Duodenal mucosa (tissue), 2 donors: ENCODE measurements around the gene TAAR1.
"Not testable (repeated sequence)": the region's sequence is repeated elsewhere in the genome, so short reads cannot be mapped to it uniquely, and the experiment has no call there.

ENCODE experiments used
- H3K27ac ChIP-seq: one replicate; pipeline ENCODE4 v1.7.0; 2013; ENCODE audit warnings: low read depth, low read length
- H3K27me3 ChIP-seq, 2 donors: one replicate each; pipeline ENCODE4 v1.7.0; 2013; ENCODE audit warnings: low read length in 2 of 2, control low read depth in 1 of 2; ENCODE audit not compliant: insufficient read depth in 2 of 2, control insufficient read depth in 1 of 2
- H3K36me3 ChIP-seq, 2 donors: one replicate each; pipeline ENCODE4 v1.7.0; 2013; ENCODE audit warnings: low read length in 2 of 2, control low read depth in 1 of 2; ENCODE audit not compliant: insufficient read depth in 2 of 2, control insufficient read depth in 1 of 2
- H3K4me1 ChIP-seq, 2 donors: one replicate each; pipeline ENCODE4 v1.7.0; 2013; ENCODE audit warnings: low read length in 2 of 2, control low read depth in 1 of 2; ENCODE audit not compliant: insufficient read depth in 2 of 2, control insufficient read depth in 1 of 2
- H3K4me3 ChIP-seq, 2 donors: one replicate each; pipeline ENCODE4 v1.7.0; 2013; ENCODE audit warnings: low read length in 2 of 2, low read depth in 1 of 2
- H3K9ac ChIP-seq, 2 donors: one replicate each; pipeline ENCODE4 v1.7.0; 2013; ENCODE audit warnings: low read length in 2 of 2, low read depth in 1 of 2
- H3K9me3 ChIP-seq, 2 donors: one replicate each; pipeline ENCODE4 v1.7.0; 2013; ENCODE audit warnings: low read length in 2 of 2, control low read depth in 1 of 2; ENCODE audit not compliant: control insufficient read depth in 1 of 2

TAAR1 gene

DNA sequence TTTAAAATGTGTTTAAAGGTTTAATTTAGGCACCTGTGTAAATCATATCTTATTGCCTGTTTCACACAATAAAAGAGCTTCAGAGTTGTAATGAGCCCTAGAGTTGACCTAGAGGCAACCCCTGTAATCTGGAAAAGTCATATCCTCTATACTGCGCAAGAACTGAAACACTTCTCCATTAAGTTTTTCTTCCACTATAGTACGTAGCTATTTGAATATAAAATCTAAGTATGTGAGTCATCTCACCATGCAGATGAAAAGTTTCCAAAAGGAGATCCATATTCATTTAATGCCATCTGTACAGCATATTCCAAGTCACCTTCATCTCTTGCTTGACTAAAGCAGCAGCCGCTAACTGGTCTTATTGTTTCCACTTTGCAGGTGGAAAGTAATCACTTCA is 26.0 kb upstream of the TAAR1 start:
- Histone ChIP-seq H3K9ac (no peak overlapping the region), H3K36me3 (peaks cover 11 to 27% of the 10 kb centered on the region in 2 donors), H3K4me1 (peaks cover 0 to 6% of the 10 kb centered on the region in 2 donors), H3K27me3 (no peaks in the 10 kb centered on the region), H3K4me3 (no peak overlapping the region), H3K9me3 (no peaks in the 10 kb centered on the region), H3K27ac (no peak overlapping the region)

DNA sequence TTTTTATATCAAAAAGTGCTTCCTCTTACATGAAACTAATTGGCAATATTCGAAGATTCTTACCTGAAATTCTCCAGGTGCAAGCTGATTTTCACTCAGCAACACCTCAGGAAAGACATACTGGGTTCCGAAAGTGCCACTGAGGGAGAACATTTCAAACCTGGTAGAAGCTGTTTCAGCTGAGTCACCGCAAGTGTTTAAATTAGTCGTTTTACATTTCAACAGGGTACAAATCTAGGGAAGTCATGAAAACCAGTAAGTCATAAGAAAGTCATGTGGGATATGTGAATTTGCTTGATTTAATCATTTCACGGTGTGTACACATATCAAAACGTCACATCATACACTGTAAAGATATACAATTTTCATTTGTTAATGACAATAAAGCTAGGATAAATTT is 25.3 kb upstream of the TAAR1 start:
- Histone ChIP-seq H3K4me1 (peaks cover 0 to 6% of the 10 kb centered on the region in 2 donors), H3K36me3 (peaks cover 11 to 27% of the 10 kb centered on the region in 2 donors), H3K27me3 (no peaks in the 10 kb centered on the region), H3K27ac (no peak overlapping the region), H3K4me3 (no peak overlapping the region), H3K9ac (no peak overlapping the region), H3K9me3 (no peaks in the 10 kb centered on the region)

- Histone ChIP-seq H3K36me3 (peaks cover 11 to 27% of the 10 kb centered on the region in 2 donors), H3K4me1 (peaks cover 0 to 6% of the 10 kb centered on the region in 2 donors), H3K9ac (no peak overlapping the region), H3K4me3 (no peak overlapping the region), H3K9me3 (no peaks in the 10 kb centered on the region), H3K27ac (no peak overlapping the region), H3K27me3 (no peaks in the 10 kb centered on the region)
Observed at GRCh38 chr6:132683543-132683942, 24.6 kb upstream of the TAAR1 start.

DNA sequence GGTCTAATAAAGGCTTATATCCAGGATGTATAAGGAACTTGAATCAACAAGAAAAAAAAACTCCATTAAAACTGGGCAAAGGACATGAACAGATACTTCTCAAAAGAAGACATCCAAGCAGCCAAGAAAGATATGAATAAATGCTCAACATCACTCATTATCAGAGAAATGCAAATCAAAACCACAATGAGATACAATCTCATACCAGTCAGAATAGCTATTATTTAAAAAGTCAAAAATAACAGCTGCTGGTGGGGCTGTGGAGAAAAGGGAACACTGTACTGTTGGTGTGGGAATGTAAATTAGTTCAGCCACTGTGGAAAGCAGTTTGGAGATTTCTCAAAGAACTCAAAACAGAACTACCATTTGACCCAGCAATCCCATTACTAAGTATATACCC is 20.1 kb upstream of the TAAR1 start:
- not testable (repeated sequence) for H3K27me3 ChIP-seq, H3K4me3 ChIP-seq, H3K9ac ChIP-seq, H3K27ac ChIP-seq, H3K9me3 ChIP-seq, H3K4me1 ChIP-seq
- peaks cover 5 to 25% of the 10 kb centered on the region in 2 donors for H3K36me3 ChIP-seq

GRCh38 chr6:132675749-132676148 is 16.8 kb upstream of the TAAR1 start:
- Histone ChIP-seq H3K27me3 (no peaks in the 10 kb centered on the region), H3K4me3 (no peak overlapping the region), H3K9ac (no peak overlapping the region), H3K27ac (no peak overlapping the region), H3K36me3 (no peaks in the 10 kb centered on the region), H3K9me3 (no peaks in the 10 kb centered on the region), H3K4me1 (peaks cover 20 to 29% of the 10 kb centered on the region in 2 donors)

DNA sequence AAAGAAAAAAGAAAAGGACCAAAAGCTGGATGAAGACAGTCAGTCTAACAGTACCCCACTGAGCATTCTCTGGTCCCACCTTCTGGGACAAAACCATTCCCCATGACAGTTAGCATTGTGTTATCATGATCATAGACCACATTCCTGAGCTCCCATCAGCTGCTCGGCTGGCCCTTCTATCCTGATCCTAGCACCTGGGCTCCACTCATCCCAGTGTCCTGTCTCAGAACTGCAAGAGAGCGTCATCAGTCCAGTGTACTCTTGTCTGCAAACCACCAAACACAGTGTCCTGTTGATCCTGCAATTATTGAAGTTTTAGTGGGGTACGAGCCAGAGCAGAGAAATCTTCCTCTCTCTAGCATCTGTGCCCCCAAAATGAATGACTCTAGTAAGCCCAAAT is 16.0 kb upstream of the TAAR1 start:
- Histone ChIP-seq H3K36me3 (no peaks in the 10 kb centered on the region), H3K27ac (no peak overlapping the region)

DNA sequence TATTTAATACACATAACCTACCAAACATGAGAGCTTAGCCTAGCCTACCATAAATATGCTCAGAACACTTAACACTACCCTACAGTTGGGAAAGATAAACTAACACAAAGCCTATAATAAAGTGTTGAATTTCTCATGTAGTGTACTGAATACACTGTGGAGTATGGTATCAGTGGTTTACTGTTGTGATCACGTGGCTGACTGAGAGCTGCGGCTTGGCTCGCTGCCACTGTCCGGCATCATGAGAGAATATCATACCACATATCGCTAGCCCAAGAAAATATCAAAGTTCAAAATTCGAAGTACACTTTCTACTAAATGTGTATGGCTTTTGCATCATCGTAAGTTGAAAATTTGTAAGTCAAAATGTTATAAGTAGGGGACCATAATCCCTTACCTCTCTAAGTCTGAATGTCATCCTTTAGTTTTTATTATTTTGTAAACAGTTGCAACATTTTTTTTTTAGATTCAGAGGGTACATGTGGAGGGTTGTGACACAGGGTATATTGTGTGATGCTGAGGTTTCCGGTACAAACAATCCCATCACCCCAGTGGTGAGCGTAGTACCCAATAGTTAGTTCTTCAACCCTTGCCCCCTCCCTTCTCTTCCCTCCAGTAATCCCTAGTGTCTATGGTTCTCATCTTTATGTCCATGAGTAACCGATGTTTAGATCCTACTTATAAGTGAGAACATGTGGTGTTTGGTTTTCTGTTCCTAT is 14.6 kb upstream of the TAAR1 start:
- Histone ChIP-seq H3K36me3 (no peaks in the 10 kb centered on the region), H3K27ac (no peak overlapping the region), H3K4me1 (peaks cover 23 to 36% of the 10 kb centered on the region in 2 donors), H3K9ac (no peak overlapping the region), H3K27me3 (no peaks in the 10 kb centered on the region), H3K4me3 (no peak overlapping the region), H3K9me3 (no peaks in the 10 kb centered on the region)

More for the DNA sequence above, 16.0 kb upstream of the TAAR1 start:
- Histone ChIP-seq H3K9ac (no peak overlapping the region), H3K9me3 (no peaks in the 10 kb centered on the region), H3K4me3 (no peak overlapping the region), H3K4me1 (peaks cover 21 to 32% of the 10 kb centered on the region in 2 donors), H3K27me3 (no peaks in the 10 kb centered on the region)

DNA sequence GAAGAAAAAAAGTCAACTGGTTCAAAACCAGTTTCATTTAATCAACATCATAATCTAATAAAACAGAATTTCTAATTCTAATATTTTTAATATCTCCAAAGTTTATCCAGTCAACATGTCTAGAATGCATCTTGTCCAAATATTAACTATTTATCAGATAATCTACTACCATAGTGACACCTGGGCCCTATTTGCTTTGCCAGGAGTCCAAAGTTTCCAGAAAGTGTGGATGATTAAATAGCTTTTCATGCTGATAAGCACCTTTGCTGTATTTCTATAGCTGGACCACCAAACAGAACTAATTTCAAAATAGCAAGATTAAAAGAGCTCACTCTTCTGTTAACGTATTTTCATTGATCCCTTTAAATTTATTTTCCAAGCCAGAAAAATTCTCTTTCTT is 12.3 kb upstream of the TAAR1 start:
- H3K27ac ChIP-seq = no peak overlapping the region
- no peaks in the 10 kb centered on the region for H3K36me3 ChIP-seq
- H3K4me3 ChIP-seq = peak overlapping the region in 1 of 2 donors; percentile 6
- H3K27me3 ChIP-seq = no peaks in the 10 kb centered on the region
- H3K4me1 ChIP-seq = peaks cover 23 to 36% of the 10 kb centered on the region in 2 donors
- no peaks in the 10 kb centered on the region for H3K9me3 ChIP-seq
- no peak overlapping the region for H3K9ac ChIP-seq

DNA sequence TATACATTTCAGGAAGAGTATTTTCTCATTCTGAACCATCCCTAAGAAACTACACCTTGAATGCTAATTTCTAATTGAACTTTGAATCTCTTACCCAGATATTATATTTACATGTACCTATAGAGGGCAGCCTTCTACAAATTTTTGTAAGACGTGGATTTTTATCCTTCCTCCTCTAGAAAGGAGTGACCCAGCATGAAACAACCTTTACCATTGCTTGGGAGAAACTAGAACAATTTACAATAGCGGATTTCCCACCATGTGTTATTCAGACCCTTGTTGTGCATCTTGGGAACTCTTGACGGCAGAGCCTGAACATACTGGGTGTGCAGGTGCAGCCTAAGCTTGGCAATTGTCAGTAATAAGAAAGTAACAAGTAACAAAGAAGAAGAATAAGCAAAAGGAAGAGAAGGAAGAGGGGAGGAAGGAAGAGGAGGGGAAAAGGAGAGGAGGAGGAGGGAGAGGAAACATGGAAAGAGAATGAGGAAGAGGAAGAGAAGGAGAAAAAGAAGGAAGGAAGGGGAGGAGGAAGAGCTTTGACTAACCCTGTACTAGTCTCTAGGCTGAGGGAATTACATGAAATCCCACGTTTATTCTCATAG is 10.8 kb upstream of the TAAR1 start:
- H3K4me1 ChIP-seq = peaks cover 23 to 30% of the 10 kb centered on the region in 2 donors
- H3K36me3 ChIP-seq = no peaks in the 10 kb centered on the region
- peaks cover 0 to under 1% of the 10 kb centered on the region in 2 donors for H3K9me3 ChIP-seq
- no peak overlapping the region for H3K9ac ChIP-seq
- H3K27ac ChIP-seq = no peak overlapping the region
- H3K4me3 ChIP-seq = peak overlapping the region in 1 of 2 donors; percentile 37
- no peaks in the 10 kb centered on the region for H3K27me3 ChIP-seq

- Histone ChIP-seq H3K27me3 (no peaks in the 10 kb centered on the region), H3K4me3 (no peak overlapping the region), H3K27ac (no peak overlapping the region), H3K36me3 (no peaks in the 10 kb centered on the region), H3K9ac (no peak overlapping the region), H3K4me1 (peaks cover 3 to 7% of the 10 kb centered on the region in 2 donors), H3K9me3 (peaks cover 0 to 3% of the 10 kb centered on the region in 2 donors)
Observed at GRCh38 chr6:132666118-132666517, 7.1 kb upstream of the TAAR1 start.
